Measurements from ENCODE around the gene TTLL1.

GRCh38 chr22:43009444-43009843, 79.7 kb downstream of the TTLL1 start:
- TF ChIP-seq CTCF (IDR thresholded peaks at IDR 0.05) = no peak
- no peak for TF ChIP-seq POLR2A (IDR thresholded peaks at IDR 0.05)
- no peak for TF ChIP-seq EP300 (IDR thresholded peaks at IDR 0.05)
